Muscle layer of colon (tissue), 2 donors: ENCODE data around the gene HPCA.

ENCODE experiments used
- H3K27ac ChIP-seq: one replicate; pipeline ENCODE4 v1.7.0; 2013; ENCODE audit warnings: low read depth, mild to moderate bottlenecking, low read length, moderate library complexity
- H3K27me3 ChIP-seq, 2 donors: one replicate each; pipeline ENCODE4 v1.7.0; 2013; ENCODE audit warnings: low read length in 2 of 2, mild to moderate bottlenecking in 2 of 2; ENCODE audit not compliant: insufficient read depth in 2 of 2, control insufficient read depth in 1 of 2
- H3K36me3 ChIP-seq: one replicate; pipeline ENCODE4 v1.7.0; 2013; ENCODE audit warnings: mild to moderate bottlenecking, low read length; ENCODE audit not compliant: insufficient read depth
- H3K4me1 ChIP-seq: one replicate; pipeline ENCODE4 v1.7.0; 2013; ENCODE audit warnings: mild to moderate bottlenecking, low read length; ENCODE audit not compliant: insufficient read depth
- H3K4me3 ChIP-seq, 2 donors: one replicate each; pipeline ENCODE4 v1.7.0; 2013; ENCODE audit warnings: low read length in 2 of 2, low read depth in 1 of 2, mild to moderate bottlenecking in 1 of 2, moderate library complexity in 1 of 2
- H3K9ac ChIP-seq: one replicate; pipeline ENCODE4 v1.7.0; 2013; ENCODE audit warnings: low read length
- H3K9me3 ChIP-seq: one replicate; pipeline ENCODE4 v1.7.0; 2013; ENCODE audit warnings: mild to moderate bottlenecking, low read length
- donor health status: abdominal sarcoma.
- donor health status: Adenocarcinoma of cecum.

The HPCA gene

DNA sequence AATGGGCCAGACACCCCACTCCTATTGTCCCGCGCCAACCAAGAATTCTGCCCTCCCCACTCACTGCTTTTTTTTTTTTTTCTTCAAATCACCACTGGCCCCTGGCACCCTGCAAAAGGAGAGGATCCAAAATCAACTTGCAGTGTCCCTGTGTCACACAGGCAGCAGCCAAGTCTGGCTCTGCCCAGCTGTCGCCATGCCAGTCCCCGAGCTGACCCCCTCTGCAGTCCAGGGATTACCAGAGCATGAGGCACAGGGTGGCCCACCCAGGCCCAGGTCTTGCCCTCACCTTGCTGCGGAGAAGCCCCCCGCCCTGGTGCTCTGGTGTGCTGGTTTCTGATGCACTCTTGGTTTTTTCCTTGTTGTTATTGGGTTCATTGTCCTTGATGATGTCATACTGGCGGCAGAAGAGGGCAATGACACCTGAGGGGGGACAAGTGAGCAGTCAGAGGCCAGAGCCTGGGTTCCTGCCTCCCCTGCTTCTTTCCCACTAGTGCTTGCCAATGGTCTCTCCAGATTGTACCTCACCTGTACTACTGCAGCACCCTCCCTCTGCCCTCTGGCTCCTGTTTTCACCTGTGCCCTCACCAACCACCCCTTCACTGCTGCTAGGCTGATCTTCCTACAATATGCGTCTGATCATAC, 21.8 kb upstream of the HPCA start:
- no peak overlapping the region for H3K4me3 ChIP-seq
- no peaks in the 10 kb centered on the region for H3K9me3 ChIP-seq
- no peak overlapping the region for H3K27ac ChIP-seq
- H3K9ac ChIP-seq, result no peak overlapping the region
- H3K4me1 ChIP-seq, result no peaks in the 10 kb centered on the region
- no peaks in the 10 kb centered on the region for H3K27me3 ChIP-seq
- H3K36me3 ChIP-seq, result peaks cover 23% of the 10 kb centered on the region

DNA sequence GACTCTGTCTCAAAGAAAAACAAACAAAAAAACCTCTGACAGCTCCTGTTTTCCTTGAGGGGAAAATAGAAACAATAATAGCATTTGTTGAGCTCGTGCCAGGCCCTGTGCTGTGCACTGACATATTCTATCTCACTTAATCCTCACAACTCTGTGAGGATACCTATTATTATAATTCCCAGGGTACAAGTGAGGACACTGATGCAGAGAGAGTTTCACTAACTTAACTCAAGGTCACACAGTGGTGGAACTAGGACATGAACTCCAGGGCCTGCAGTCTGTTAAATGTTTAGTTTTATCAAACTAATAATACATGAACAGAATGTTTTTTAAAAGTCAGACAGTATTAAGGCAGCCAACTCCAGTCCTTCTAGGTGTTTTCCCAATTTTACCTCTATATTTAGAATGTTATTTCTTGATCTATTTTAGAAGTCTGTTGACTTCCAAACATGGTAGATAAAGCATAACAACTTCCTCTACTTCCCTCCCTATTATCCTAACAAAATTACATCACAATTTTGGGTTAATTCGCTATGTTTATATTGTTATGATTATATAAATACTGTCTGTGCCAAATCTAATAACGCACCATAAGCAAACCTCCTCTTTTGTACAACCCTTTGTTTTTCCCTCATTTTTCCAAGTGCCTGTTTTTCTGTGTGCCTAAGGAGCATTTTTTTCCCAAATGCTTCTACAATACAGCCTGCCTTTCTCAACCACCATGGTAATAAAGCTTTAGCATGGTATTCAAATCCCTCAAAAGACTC, 20.5 kb upstream of the HPCA start:
- no peaks in the 10 kb centered on the region for H3K9me3 ChIP-seq
- no peak overlapping the region for H3K4me3 ChIP-seq
- no peak overlapping the region for H3K27ac ChIP-seq
- H3K27me3 ChIP-seq, result no peaks in the 10 kb centered on the region
- H3K36me3 ChIP-seq, result peaks cover 21% of the 10 kb centered on the region
- H3K9ac ChIP-seq, result no peak overlapping the region
- peaks cover 6% of the 10 kb centered on the region for H3K4me1 ChIP-seq

DNA sequence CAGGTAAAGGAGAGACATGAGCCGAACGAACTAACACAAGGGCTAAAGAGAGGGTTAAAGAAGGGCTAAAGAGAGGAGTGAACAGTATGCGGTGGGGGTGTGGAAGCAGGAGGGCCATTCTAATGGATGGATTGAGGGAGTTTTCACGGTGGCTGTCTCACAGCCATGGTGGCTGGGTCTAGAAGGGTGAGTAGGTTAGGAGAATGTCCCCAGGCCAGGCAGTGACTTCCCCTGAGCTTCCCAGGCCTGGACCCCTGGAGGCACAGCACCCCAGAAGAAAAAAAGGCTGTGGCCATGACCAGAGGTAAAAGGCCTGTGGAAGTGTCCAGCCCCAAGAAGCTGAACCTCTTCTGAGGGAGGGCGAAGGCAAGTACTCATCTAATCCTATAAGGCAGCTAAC, 19.1 kb upstream of the HPCA start:
- peaks cover 12% of the 10 kb centered on the region for H3K36me3 ChIP-seq
- no peak overlapping the region for H3K9ac ChIP-seq
- H3K4me3 ChIP-seq, result no peak overlapping the region
- no peak overlapping the region for H3K27ac ChIP-seq
- peaks cover 0 to 7% of the 10 kb centered on the region in 2 donors for H3K27me3 ChIP-seq
- H3K9me3 ChIP-seq, result no peaks in the 10 kb centered on the region
- H3K4me1 ChIP-seq, result peaks cover 13% of the 10 kb centered on the region

- Histone ChIP-seq H3K27ac (no peak overlapping the region), H3K4me3 (no peak overlapping the region), H3K36me3 (peaks cover 12% of the 10 kb centered on the region), H3K4me1 (peaks cover 13% of the 10 kb centered on the region), H3K27me3 (peaks cover 0 to 7% of the 10 kb centered on the region in 2 donors), H3K9ac (no peak overlapping the region), H3K9me3 (no peaks in the 10 kb centered on the region)
These were observed 18.6 kb upstream of the HPCA start for GRCh38 chr1:32867671-32868070.

DNA sequence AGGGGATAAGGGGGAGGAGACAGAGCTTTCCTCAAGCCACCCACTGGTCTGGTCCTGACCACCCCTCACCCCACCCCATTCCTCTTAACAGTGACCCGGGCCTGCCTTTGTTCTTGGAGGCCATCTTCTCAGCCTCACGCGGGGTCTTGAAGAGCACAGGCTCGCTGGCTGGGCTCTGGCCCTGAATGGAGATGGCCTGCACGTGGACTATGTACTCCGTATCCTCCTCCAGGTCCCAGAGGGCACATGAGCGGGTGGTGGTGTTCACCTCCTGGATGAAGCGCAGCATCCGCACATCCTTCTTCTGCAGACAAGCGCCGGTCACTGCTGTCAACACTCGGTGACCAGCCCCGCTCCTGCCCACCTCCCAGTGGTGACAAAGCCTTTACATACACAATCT, 18.2 kb upstream of the HPCA start:
- Histone ChIP-seq H3K9ac (no peak overlapping the region), H3K9me3 (no peaks in the 10 kb centered on the region), H3K4me1 (peaks cover 13% of the 10 kb centered on the region), H3K27ac (no peak overlapping the region), H3K36me3 (peaks cover 12% of the 10 kb centered on the region), H3K27me3 (peaks cover 0 to 7% of the 10 kb centered on the region in 2 donors), H3K4me3 (no peak overlapping the region)

DNA sequence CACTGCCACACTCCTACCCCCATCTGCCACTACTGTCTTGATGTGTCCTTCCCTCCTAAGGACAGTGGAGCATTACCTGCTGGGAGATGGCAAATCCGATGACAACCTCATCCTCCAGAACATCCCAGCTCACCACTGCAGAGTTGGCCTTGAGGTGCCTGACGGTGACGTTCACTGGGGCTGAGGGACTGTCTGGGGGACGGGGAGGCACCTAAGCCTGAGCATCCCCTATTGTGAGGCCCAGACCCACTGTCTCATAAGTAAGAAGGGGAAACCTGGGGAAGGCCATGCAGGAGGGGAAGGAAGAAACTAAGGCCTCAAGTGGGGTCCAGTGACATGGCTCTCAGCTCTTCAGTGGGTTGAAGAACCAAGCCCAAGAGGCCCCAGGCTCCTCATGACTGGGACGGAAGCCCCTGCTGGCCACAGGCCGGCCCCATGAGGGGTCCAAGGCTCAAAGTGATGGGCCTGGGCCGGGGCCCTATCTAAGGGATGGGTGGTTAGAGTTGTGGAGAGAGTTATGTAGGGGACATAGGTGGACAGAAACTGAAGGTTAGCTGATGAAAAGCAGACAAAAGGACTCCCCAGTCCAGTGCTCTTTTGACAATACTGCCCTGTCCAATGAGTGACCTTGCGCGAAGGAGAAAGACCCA, 17.4 kb upstream of the HPCA start:
- Histone ChIP-seq H3K4me1 (peaks cover 13% of the 10 kb centered on the region), H3K27ac (no peak overlapping the region), H3K9me3 (no peaks in the 10 kb centered on the region), H3K27me3 (peaks cover 0 to 7% of the 10 kb centered on the region in 2 donors), H3K36me3 (peaks cover 6% of the 10 kb centered on the region), H3K4me3 (no peak overlapping the region), H3K9ac (no peak overlapping the region)

DNA sequence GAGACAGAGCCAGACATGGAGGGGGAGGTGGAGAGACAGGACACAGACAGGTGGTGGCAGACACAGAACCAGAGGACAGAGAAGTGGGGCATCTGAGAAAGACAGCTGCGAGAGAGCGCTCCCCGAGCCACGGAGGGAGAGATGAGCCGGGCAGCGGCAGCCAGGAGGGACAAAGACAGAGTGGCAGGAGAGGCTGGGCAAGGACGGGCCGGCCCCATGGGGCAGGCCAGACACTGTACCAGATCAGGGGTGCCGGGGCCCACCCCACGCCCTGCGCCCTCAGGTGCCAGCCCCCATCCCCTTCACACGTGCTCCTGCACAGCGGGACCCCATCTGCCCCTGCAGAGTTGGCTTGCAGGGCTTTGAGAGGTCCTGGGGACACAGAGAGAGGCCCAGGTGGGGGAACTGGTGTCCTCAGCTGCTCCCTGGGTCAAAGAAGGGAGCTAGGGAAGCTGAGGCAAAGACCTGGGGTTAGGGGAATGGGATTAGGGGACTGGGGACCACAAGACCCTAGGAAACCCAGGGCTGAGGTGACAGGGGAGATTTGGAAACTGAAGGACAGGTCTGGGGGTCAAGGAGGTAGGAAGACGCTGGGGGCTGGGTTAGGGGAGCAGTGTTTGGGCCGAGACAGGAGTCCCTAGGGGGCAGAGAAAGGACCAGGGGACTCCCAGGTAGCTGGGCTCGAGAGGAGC, 16.2 kb upstream of the HPCA start:
- Histone ChIP-seq H3K27ac (no peak overlapping the region), H3K27me3 (peaks cover 0 to 7% of the 10 kb centered on the region in 2 donors), H3K36me3 (peaks cover 5% of the 10 kb centered on the region), H3K9ac (no peak overlapping the region), H3K4me1 (peaks cover 13% of the 10 kb centered on the region), H3K9me3 (no peaks in the 10 kb centered on the region), H3K4me3 (peak overlapping the region in 1 of 2 donors; percentile 56)

GRCh38 chr1:32870615-32871363, 15.5 kb upstream of the HPCA start, which contains the start of gene FNDC5:
FNDC5 (minus strand) TSS chr1:32870912.
- Histone ChIP-seq H3K9ac (no peak within 1 kb of the TSS), H3K36me3 (peaks cover 5% of the 10 kb centered on the region), H3K9me3 (no peaks in the 10 kb centered on the region), H3K4me3 (peak within 1 kb of the TSS; percentile 56 to 66), H3K27ac (no peak within 1 kb of the TSS), H3K27me3 (peaks cover 0 to 7% of the 10 kb centered on the region in 2 donors), H3K4me1 (peaks cover 13% of the 10 kb centered on the region)

- Histone ChIP-seq H3K9me3 (no peaks in the 10 kb centered on the region), H3K4me3 (peak overlapping the region; percentile 44 to 66), H3K27me3 (peaks cover 0 to 7% of the 10 kb centered on the region in 2 donors), H3K27ac (no peak overlapping the region), H3K36me3 (peaks cover 5% of the 10 kb centered on the region), H3K4me1 (peaks cover 13% of the 10 kb centered on the region), H3K9ac (no peak overlapping the region)
These were observed 14.7 kb upstream of the HPCA start for GRCh38 chr1:32871364-32872191.

GRCh38 chr1:32872192-32872460, 14.2 kb upstream of the HPCA start:
- no peak overlapping the region for H3K9ac ChIP-seq
- H3K4me3 ChIP-seq, result no peak overlapping the region
- H3K27ac ChIP-seq, result no peak overlapping the region

More at GRCh38 chr1:32872192-32872460, 14.2 kb upstream of the HPCA start:
- Histone ChIP-seq H3K9me3 (no peaks in the 10 kb centered on the region), H3K4me1 (peaks cover 13% of the 10 kb centered on the region), H3K27me3 (peaks cover 0 to 7% of the 10 kb centered on the region in 2 donors), H3K36me3 (peaks cover 5% of the 10 kb centered on the region)
